Activated T-helper 1 cell treated with Interleukin-2 at 50 U/mL for 16 hours (primary cell): ENCODE data around the gene UBE2L5.

Source experiments
- DNase-seq: peaks from one replicate; pipeline ENCODE4 v3.0.0-alpha.2; 2020; ENCODE audit warnings: low read depth

UBE2L5 gene

DNA sequence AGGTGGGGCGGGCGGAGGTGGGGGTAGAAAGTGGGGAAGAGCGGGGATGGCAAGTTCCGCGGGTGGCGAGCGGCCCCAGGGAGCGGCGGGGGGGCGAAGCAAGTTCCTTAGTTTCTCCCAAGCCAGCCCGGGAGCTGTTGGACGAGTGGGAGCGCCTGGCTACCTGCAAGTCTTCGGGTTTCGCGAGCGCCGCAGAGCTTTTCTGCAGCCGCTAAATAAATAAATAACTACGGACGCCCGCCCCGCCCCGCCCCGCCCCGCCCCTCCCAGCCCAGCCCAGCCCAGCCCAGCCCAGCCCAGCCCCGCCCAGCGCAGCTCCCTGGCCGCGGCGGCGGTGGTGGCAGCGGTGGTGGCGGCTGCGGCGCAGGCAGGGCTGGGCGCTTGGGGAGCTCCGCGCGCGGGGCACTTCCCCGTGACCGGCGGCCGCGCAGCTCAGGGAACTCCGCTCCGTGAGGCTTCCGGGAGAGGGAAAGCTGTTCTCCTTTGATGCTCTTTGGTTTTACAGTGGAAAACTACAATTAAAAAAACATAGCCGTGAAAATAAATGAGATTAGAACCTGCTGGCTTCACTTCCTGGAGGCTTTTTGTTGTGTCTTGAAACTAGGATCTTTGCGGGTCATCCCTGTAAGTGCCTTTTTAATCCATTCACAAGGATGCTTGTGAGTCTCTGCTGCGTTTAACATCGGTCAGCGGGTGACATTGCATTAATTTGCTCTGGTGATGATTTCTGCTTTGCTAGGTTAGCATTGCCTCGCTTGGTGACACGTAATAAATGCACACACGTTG is at the start of gene UBE2L5:
TSS of gene UBE2L5 (plus strand) at position 440 of the 786 bp plus-strand sequence. CDS start 5,498 bp downstream, outside the sequence.
- DNase-seq = peak; percentile 52

DNA sequence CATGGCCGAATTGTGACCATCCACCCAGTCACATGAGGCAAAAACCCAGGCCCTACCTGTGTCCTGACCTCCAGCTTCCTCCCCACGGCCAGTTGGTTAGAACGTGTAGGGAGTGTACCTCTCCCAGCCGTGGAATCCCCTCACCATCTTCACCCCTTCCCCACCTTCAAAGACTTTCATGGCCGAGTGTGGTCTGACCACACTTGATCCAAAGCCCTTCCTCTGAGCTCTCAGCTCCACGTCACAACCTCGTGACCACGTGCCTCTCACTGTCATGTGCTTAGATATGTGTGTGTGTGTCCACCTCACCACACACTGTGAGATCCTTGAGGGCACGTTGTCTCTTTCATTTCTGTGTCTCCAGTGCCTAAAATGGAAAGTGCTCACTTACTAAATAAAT is 48.6 kb upstream of the UBE2L5 start:
- no peak for DNase-seq

DNA sequence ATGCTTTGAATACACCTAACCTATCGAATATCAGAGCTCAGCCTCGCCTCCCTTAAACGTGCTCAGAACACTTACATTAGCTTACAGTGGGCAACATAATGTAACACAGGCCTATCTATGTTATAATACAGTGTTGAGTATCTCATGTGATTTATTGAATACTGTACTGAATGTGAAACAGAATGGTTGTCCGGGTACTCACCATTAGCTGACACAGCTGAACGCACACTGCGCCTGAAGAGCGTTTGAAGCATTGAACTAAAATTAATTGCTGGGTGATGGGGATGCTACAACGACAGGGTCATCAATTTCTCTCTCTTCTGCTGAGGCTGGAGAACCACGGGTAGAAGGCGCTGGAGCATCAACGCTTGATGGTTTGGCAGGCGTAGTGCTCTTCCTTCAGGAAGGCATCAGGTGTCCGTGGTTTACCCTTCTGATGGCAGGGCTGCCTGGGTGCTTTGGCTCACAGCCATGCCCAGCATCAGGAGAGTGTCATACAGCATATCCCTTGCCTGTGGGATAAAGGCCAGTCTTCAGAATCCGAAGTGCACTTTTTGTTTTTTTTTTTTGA is 46.9 kb upstream of the UBE2L5 start:
- no peak for DNase-seq

DNA sequence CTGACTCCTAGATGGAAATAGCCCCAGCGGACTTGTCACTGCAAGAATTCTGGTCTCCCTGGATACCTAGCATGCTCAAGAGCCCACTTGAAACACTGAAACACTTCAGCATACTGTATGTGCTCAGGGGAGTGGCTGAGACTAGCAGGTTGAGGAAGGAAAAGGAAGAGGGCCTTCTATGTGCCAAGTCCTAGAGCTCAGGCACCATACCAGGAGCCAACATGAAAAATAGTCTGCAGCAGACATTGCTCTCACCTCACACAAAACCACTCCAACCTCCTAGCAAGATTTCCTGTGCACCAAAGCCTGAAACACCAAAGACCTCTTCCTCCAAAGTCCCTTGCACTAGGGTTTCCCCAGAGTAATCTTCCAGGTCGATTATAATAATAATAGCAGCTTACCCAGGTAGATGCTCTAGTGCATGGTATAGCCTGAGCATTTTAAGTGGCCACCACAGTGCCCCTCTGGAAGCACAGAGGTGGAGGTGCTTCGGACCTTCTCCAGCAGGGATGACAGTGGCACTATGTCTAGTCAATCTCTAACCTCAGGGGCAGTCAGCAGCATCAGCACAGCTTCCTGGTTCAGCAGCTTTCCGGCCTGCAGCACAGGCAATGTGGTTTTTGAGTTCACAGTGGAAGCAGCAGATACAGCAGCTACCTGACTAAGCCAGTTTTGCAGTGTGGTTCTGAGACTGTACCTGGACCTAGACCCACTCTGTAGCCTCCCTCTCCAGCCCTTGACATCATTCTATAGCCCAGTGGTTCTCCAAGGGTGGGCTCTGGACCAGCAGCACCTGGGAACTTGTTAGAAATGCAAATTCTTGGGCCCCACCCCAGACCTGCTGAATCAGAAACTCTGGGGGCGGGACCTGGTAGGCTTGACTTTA is 45.6 kb upstream of the UBE2L5 start:
- DNase-seq = peak; percentile 59

DNA sequence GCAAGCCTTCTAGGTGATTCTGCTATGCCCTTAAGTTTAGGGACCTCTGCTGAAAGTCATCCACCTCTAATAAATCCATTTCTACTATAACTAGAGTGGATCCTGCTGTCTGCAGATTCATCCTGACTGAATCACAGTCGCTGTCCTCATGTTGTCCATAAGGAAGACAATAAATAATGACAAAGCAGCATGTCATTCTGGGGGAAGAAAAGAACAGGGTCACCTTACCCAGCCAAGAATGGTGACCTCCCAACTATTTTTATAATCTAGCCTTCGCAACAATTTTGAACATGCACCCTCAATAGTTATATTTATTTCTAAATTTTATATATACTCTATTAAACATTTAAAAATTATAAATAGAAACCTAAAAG is 45.0 kb upstream of the UBE2L5 start:
- no peak for DNase-seq

DNA sequence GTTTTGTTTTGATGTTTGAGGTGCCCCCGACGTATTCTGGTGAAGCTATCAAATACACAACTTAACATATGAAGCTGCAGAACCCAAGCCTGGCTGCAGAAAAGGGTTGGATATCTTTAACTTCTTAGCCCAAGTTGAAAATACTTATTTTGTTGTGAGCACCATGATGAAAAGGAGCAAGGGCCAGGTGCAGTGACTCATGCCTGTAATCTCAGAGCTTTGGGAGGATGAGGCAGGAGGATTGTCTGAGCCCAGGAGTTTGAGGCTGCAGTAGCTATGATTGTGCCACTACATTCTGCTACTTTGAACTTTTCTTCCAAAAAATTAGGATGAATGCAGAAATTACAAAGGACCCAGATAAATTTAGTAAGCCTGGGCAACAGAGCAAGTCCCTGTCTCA is 44.1 kb upstream of the UBE2L5 start:
- DNase-seq = no peak

DNA sequence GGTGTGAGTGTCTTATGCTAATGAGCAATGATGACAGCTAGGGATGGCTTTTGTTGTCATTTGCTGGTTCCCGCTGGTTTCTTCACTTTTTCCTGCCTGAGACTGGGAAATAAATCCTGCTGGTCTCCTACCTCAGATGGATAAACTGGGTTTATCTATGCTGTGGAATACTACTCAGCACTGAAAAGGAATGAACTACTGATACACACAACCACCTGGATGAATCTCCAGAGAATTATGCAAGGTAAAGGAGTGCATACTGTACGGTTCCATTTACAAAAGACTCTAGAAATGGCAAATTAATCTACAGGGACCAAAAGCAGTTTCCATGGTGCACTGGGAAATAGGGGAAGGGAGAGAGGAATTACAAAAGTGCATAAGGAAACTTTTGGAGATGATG is 41.2 kb upstream of the UBE2L5 start:
- no peak for DNase-seq

DNA sequence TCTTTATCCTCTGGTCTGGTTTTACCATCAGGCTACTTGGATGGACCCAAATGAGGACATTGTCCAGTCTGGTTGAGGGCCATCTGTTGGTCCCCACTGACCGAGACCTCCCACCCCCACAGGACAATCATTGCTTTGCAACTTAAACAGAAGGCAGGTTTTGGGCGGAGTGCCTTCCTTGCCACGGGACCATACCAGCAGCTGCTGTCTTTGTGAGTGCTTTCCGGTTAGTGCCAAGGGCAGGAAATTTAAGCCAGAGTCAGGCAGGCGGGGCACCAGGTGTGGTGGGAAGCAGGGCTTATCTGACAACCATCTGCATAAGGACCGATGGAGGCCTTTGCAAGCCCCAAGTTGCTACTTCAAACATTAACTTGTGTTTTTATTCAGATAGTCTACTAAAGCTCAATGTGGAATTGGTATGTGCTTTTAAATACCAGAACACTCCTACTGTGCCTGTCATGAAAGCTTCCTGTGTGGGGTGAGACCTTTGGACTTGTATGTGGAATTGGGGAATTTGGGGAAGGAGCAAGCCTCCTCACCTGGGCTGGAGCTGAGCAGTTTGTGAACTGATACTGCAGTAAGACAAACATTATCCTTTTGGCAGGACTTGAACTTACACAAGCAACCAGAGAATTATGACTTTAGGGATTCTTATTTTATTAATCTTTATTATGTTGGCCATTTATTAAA is 39.3 kb upstream of the UBE2L5 start:
- no peak for DNase-seq

DNA sequence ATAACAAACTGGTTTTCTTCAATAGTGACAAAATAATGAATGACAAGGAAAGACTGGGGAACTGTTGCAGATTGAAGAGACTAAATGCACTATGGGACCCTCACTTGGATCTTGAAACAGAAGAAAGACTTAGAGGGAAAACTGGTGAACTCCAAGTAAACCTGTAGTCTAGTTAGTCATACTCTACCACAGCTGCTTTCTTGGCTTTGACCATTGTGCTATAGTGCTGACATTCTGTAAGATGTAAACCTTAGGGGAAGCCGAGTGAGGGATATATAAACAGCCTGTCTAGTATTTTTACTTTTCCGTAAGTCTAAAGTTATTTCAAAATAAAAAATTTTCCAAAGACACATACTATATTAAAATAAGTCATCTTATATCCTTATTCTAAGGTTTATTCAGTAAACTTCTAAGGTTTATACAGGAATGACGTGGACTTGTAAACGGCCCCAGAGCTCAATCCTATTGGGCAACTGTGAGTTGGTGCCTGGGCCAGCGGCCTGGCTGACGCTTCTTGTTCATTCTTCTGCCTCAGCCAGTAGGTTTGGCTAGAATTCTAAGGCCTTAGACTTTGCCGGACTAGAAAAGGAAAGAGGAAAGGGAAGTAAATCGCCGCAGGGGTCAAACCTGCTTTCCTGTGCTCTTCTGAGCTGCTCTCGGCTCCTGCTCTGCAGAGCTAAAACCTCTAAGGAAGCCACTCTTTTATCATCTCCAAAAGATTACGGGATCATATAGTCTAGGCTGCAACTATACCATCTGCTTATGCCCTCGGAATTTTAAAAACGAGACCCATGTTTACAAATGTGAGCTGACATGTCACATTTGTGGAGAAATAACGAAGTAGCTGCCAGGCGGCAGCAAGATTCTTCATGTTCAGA is 33.6 kb upstream of the UBE2L5 start:
- DNase-seq = no peak

DNA sequence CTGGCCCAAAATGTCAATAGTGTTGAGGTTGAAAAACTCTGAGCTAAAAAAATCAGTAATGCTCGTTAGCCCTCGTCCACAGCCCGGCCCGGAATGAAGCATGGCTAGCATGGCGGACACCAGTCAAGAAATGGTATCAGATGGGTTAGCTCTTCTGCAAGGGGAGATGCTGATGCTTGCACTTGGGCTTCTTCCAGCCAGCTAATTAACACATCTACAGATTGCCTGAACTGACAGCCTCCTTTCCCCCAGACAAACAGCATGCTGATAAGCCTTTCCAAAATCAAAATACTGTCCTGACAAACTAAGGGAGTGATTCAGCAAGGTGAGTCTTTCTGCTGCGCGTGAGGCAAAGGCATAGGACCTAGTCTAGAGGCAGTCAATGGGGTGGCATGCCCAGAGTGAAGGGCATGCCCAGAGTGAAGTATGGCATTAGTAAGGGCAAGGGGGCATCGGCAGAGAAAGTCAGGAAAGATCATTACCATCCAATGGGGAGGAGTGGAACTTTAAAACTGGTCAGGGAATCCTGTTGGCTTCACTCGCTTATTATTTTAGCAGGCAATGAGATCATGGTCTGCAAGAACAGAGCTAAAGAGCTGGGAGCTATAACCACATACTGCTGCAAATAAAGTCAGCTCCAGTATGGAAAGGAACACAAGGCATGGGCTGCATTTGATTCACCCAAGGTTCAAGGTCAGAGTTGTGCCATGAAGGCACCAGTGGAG is 30.2 kb upstream of the UBE2L5 start:
- no peak for DNase-seq

DNA sequence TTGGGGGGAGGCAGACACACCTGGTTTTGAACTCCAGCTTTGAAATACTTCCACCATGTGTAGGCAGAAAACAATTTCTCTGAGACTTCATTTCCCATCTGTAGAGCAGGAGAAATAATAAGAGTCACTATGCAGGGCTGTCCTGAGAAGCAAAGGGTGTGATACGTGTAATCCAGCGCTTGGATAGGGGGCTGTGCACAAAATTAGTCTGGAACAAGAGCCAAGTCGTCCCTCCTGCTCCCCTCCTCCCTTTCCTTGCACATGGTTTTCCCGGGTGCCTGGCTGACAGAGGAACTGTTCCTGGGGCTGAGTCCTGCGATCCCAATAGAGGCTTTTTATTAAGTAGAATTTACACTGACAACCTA is 29.6 kb upstream of the UBE2L5 start:
- no peak for DNase-seq

DNA sequence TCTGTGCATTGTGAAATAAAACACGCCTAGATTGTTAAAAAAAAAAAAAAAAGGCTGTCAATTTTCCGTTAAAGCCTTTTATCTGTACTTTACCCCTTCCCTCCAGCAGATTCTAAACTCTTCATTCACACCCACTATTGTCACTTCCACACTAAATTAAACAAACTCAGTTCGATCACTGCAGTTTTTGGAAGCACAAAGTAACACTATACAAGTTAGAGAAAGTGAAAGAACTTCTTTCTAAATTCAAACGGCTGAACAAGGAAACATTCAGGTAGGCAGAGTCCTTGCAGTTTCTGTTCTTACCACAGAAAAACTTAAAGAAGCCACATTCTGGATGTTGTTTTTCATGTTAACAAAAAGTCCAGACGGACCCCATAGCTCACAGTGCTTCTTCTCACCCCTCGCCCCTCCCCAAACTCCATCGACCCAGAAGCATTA is 27.5 kb upstream of the UBE2L5 start:
- DNase-seq = no peak

DNA sequence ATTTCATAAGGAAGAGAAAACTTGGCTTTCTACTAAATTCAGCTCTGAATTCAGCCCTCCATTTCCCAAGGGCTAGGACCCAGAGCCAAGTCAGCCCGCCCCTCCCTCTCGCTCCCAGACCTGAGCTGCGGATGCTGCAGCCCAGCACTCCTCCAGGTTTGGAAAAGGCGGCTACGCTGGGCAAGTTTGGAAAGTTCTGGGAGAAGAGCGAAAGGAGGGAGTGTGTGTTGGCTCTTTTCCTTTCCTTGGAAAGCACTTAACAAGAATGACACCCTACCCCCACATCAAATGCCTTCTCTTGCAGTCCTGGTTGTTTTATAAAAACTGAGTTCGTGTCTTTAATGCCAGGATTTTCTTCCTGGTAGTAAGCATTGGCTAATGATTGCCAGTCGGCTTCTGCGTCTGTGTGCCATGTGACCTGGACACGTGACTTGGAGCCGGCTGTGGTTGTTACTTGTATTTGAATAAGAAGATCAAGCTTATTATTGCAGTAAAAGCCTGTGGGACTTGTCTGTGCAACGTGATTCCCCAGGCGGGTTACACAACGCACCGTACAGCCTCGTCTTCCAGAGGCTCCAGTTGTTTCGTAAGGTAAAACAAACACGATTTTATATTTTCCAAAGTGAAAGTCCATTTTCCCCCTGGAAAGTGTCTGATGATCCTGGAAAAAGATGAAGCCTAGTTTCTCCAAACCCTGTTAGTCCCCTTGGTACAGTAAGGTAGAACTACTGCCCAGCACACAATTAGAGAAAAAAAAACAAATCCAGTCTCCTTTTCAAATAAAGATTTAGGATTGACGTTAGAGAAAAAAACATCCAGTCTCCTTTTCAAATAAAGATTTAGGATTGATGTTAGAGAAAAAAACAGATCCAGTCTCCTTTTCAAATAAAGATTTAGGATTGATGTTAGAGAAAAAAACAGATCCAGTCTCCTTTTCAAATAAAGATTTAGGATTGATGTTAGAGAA is 26.8 kb upstream of the UBE2L5 start:
- peak; percentile 45 for DNase-seq

DNA sequence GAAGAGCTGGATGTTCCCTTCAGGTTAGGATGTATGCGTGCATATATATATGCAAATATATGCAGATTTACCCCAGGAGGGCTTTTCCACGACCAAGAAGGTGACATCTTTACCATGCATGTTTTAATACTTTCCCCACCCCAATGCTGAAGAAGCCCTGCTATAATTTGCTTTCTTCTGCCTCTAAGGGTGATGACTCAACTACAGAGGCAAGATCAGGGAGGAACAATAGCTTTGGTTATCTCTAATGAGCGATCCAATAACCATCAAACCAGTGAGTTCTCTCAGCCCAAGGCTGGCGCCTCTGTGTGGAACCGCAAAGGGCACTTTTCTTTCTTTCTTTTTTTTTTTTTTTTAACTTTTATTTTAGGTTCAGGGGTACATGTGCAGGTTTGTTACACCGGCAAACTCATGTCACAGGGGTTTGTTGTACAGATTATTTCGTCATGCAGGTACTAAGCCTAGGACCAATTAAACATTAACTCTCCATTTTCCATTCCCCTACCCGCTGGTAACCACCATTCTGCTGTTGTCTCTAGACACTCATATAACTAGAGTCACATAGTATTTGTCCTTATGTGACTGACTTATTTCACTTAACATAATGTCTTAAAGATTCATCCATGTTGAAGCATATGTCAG is 25.7 kb upstream of the UBE2L5 start:
- no peak for DNase-seq

DNA sequence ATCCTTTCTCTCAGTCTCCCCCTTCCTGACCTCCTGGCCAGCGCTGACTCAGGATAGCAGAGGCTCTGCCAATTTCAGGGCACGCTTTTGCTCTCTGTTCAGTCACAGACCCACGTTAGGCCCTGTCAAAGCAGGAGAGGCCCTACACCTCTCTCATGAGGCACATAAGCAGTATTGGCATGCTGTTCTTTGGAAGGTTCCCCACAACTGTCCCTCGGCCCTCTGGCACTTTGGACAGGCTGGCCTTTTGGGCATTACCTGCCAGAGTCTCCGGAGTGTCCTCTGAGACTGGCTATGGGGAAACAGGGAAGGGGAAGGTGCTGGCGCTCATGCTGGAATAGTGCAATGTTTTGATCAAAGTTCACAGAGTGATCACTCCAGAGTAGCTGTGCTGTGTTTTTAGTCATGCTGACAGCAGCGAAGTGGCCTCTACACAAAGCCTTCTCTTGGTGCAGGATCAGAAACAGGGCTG is 23.7 kb upstream of the UBE2L5 start:
- no peak for DNase-seq

DNA sequence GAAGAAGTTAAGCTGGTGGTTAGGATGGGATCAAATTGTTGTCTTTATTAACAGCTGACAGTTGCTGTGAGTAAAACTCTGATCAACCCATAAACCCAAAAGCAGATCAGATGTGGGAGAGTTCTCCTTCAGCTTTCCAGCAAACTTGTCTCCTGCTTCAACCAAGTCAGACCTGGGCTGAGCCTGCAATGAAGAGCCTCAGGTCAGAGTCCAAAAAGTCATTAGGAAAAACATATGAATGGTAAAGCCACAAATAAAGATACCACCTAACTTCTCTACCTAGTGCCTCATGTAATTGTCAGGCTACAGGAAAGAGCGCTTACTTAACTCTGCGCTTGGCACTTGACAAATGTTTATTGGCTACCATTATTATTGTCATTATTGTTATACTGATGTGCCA is 21.9 kb upstream of the UBE2L5 start:
- DNase-seq = no peak

DNA sequence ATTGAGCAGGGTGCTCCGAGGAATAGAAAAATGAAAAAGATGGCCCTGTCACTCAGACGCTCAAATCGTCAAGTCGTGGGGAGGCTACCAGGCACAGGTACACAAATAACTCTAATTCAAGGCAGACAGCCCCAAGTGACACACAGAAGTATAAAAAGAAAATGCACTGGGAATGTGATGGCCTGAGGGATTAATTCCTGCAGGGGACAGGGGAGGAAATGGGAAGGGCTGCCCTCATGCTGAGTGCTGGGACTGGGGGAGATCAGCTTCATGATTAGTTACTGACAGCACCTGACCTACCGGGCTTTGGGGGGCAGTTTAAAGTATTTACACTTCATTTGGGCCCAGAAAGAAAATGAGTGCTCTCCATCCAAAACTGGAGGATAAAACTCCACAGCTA is 20.9 kb upstream of the UBE2L5 start:
- no peak for DNase-seq

DNA sequence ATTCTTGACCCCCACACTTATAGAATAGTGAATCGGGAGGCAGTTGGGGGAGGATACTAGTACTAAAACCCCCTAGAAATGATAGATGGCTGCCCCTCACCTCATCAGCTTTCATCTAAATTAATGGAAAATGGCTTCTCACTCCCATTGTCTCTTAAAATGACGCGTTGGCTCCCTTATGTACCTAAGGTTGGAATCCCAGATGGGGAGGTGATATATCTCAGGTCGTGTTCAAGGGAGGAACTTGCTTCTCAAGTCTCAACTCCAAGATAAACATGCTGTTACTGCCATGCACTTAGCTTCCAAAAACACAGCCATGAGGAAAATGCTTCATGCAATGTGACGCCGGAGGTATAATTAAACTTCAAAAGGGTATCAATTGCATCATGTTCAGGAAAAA is 18.8 kb upstream of the UBE2L5 start:
- DNase-seq = no peak

DNA sequence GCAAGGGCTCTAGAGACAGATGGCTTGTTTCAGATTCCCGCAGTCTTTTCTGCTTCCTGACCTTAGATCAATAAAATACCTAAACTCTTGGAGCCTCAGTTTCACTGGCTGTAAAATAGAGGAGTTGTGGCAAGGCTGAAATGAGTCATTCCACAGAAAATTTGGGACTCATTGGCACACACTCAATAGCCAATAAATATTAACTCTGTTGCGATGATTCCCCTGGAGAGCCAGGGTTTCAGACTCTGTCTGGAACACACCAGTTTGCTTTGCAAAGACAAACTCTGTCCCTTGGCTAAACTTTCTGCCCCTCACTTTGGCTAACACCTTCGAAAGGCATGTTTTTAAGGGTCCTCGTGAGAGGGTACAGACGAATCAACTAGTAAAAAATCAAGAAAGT is 18.1 kb upstream of the UBE2L5 start:
- DNase-seq = no peak
